Peyer's patch (tissue), 4 donors: ENCODE measurements around the gene SMYD1.

Source experiments
- POLR2A ChIP-seq, 2 donors: fragments of 450-650 bp; IDR thresholded peaks; one replicate each; pipeline ENCODE4 v1.5.1; 2017; ENCODE audit warnings: antibody characterized with exemption in 2 of 2, mild to moderate bottlenecking in 2 of 2, moderate library complexity in 2 of 2
- TF ChIP-seq, protein P1 (sequence below), 6 experiments: fragments of 450-650 bp in 4 of 6; fragments of 200-600 bp in 2 of 6; sonication (generic) in 1 of 6; IDR thresholded peaks; one replicate each; pipeline ENCODE4 v1.5.1; 2017 to 2019; ENCODE audit warnings: antibody characterized with exemption in 6 of 6, mild to moderate bottlenecking in 3 of 6, moderate library complexity in 1 of 6

DNA sequence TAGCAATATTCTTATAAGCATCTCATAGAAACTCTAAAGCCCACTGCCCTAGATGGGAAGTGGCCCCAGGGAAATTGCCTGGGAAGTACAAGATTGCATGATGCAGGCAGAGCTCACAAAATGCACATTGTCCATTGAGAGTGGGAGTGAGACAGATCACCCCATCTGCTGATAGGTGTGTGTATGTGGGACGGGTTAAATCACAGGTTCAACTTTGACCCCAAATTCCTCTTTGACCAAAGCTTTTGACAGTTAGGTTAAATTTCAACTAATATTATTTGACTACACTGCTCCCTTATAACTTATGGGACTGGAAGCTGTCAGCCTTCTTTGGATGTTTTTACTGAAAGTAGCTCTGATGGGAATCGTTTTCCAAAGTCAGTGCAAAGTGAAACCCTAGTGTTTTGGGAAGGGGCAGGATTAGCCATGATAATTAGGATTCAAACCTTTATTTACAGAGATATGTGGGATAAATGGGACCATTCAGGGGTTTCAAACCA lies 71.6 kb downstream of the SMYD1 start:
- no peak for TF ChIP-seq POLR2A (IDR thresholded peaks at IDR 0.05)
- TF ChIP-seq, protein P1, sequence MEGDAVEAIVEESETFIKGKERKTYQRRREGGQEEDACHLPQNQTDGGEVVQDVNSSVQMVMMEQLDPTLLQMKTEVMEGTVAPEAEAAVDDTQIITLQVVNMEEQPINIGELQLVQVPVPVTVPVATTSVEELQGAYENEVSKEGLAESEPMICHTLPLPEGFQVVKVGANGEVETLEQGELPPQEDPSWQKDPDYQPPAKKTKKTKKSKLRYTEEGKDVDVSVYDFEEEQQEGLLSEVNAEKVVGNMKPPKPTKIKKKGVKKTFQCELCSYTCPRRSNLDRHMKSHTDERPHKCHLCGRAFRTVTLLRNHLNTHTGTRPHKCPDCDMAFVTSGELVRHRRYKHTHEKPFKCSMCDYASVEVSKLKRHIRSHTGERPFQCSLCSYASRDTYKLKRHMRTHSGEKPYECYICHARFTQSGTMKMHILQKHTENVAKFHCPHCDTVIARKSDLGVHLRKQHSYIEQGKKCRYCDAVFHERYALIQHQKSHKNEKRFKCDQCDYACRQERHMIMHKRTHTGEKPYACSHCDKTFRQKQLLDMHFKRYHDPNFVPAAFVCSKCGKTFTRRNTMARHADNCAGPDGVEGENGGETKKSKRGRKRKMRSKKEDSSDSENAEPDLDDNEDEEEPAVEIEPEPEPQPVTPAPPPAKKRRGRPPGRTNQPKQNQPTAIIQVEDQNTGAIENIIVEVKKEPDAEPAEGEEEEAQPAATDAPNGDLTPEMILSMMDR (IDR thresholded peaks at IDR 0.05): no peak
